SH-SY5Y (cell line): ENCODE data around the gene ENPP3.

Experiments
- GATA2 ChIP-seq: IDR thresholded peaks from 2 replicates; pipeline ENCODE4 v1.6.1; 2011; ENCODE audit warnings: mild to moderate bottlenecking, low read depth, low read length
- GATA3 ChIP-seq: IDR thresholded peaks from 2 replicates; pipeline ENCODE4 v1.6.1; 2011; ENCODE audit warnings: low read depth, mild to moderate bottlenecking, low read length, moderate library complexity

DNA sequence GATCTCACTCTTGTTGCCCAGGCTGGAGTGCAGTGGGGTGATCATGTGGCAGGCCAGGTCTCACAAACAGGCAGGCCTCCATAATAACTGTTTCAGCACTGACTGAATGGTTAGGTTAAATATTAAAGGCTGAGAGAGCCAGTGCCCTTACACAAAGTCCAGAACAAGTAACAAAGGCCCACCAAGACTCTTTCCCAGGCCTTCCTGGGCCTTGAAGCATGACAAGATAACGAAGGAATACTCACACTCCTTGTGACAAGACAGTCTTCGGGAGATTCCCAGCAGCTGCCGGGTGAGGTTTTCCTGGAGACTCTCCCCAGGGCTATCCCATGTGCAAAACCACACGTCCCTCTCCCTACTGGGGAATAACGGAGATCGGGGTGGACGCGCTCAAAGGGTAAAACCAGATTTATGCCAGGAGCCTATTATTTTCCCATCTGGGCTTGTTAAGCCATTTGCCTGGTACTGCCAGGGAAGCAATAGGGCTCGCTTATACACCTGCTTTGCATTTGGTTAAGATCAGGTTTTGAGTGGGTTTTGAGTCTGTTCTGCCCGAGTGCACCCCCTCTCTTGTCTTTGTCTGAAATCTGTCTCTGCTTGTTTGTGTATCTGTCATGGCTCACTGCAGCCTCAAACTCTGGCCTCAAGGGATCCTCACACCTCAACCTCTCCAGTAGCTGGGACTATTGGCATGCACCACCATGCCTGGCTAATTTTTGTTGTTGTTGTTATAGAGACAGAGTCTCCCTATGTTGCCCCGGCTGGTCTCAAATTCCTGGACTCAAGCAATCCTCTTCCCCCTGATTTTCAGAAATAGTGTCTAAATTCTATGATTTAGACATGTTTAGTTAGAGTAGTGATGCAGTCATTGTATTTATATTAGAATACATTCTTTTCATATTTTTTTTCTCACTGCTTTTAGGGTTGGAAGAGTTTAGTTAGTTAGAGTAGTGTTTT, 1.4 kb upstream of the ENPP3 start:
- TF ChIP-seq GATA3 (no peak), GATA2 (no peak)
